PC-9 (cell line): Measurements from ENCODE around the gene CDH13.

Source experiments
- CTCF ChIP-seq: fragments of 200-600 bp; sonication (generic); conservative IDR thresholded peaks from 2 replicates; pipeline ENCODE4 v1.6.1; 2017; ENCODE audit warnings: mixed run types, antibody characterized with exemption, mild to moderate bottlenecking, moderate library complexity
- EZH2 ChIP-seq: fragments of 200-600 bp; sonication (generic); IDR thresholded peaks from 2 replicates; pipeline ENCODE4 v1.8.0; 2017; ENCODE audit warnings: antibody characterized with exemption, low read depth

- no peak for TF ChIP-seq EZH2
- TF ChIP-seq CTCF, result no peak
These were observed 123.3 kb downstream of the CDH13 start for GRCh38 chr16:82750068-82750467.
